SK-N-MC (cell line): Measurements from ENCODE around the gene SHC3.

Source experiments
- EZH2 ChIP-seq: fragments of 200-600 bp; sonication (generic); IDR thresholded peaks from one replicate; pipeline ENCODE4 v1.6.1; 2017; ENCODE audit warnings: antibody characterized with exemption
- FOXP2 ChIP-seq: optimal IDR thresholded peaks from 2 replicates; pipeline ENCODE3; 2011; ENCODE audit warnings: mild to moderate bottlenecking, moderate library complexity; ENCODE audit not compliant: insufficient read depth; ENCODE audit errors: extremely low read length, control extremely low read depth
- POLR2AphosphoS5 ChIP-seq: IDR thresholded peaks from 2 replicates; pipeline ENCODE4 v1.6.1; 2012; ENCODE audit warnings: mild to moderate bottlenecking, low read depth, low read length, borderline replicate concordance

- TF ChIP-seq POLR2AphosphoS5 (no peak), EZH2 (no peak), FOXP2 (no peak)
Measured at GRCh38 chr9:88995200-88995577, 183.4 kb downstream of the SHC3 start.
